Hindlimb muscle (tissue), 1 donor: ENCODE data around the gene CA6. TPM values are rescaled to one million over a fixed set of nuclear protein-coding genes. Genes with fewer than 3 reads are reported as not detected.
A peak's percentile ranks its signal among the peaks of the same experiment; 100 is the strongest.
"Not testable (repeated sequence)": the region's sequence is repeated elsewhere in the genome, so short reads cannot be mapped to it uniquely, and the experiment has no call there.

ENCODE experiments used
- DNase-seq: peaks from one replicate; pipeline ENCODE4 v3.0.0-alpha.2; 2013
- polyA plus RNA-seq: library from polyadenylated mRNA; unstranded; fragments of 120-200 nt; gene quantifications from one replicate; pipeline ENCODE4 v1.2.1, GENCODE V29; 2013; ENCODE audit not compliant: insufficient read length

The CA6 gene
- polyA plus RNA-seq, 1 donor, result not detected

- no peak for DNase-seq
Measured at GRCh38 chr1:8926707-8927694, 18.7 kb upstream of the CA6 start.

GRCh38 chr1:8930116-8930515 lies 15.6 kb upstream of the CA6 start:
- DNase-seq, result peak; percentile 50

GRCh38 chr1:8937051-8937450 lies 8.6 kb upstream of the CA6 start:
- DNase-seq, result not testable (repeated sequence)

GRCh38 chr1:8937701-8938100 lies 8.0 kb upstream of the CA6 start:
- no peak for DNase-seq

- DNase-seq, result no peak
Measured at GRCh38 chr1:8938232-8938999, 7.3 kb upstream of the CA6 start.

GRCh38 chr1:8939000-8939265 lies 6.7 kb upstream of the CA6 start:
- no peak for DNase-seq

- no peak for DNase-seq
Measured at GRCh38 chr1:8939362-8939995, 6.2 kb upstream of the CA6 start.

GRCh38 chr1:8941906-8942305 lies 3.8 kb upstream of the CA6 start:
- no peak for DNase-seq

- no peak for DNase-seq
Measured at GRCh38 chr1:8943498-8944405, 1.9 kb upstream of the CA6 start.

GRCh38 chr1:8947127-8947691 lies 1.5 kb downstream of the CA6 start:
- DNase-seq, result no peak

GRCh38 chr1:8950309-8950708 lies 4.6 kb downstream of the CA6 start:
- DNase-seq, result no peak

- DNase-seq, result no peak
Measured at GRCh38 chr1:8951231-8951630, 5.6 kb downstream of the CA6 start.

- no peak for DNase-seq
Measured at GRCh38 chr1:8955406-8955805, 9.7 kb downstream of the CA6 start.

GRCh38 chr1:8956461-8957349 lies 11.0 kb downstream of the CA6 start:
- DNase-seq, result no peak

GRCh38 chr1:8962812-8963530 lies 17.3 kb downstream of the CA6 start:
- no peak for DNase-seq

GRCh38 chr1:8963963-8964362 lies 18.3 kb downstream of the CA6 start:
- DNase-seq, result no peak

- no peak for DNase-seq
Measured at GRCh38 chr1:8965121-8965820, 19.6 kb downstream of the CA6 start.

GRCh38 chr1:8966606-8967005 lies 20.9 kb downstream of the CA6 start:
- DNase-seq, result no peak

- not testable (repeated sequence) for DNase-seq
Measured at GRCh38 chr1:8968902-8969301, 23.2 kb downstream of the CA6 start.

- no peak for DNase-seq
Measured at GRCh38 chr1:8969937-8970336, 24.3 kb downstream of the CA6 start.
